Activated T-cell treated with anti-CD3 and anti-CD28 coated beads, Interleukin-2, amount 50 U/mL, for 1 hour (primary cell): ENCODE data around the gene HPS4.

ENCODE experiments used
- DNase-seq: peaks from one replicate; pipeline ENCODE4 v3.0.0-alpha.2; 2020

Gene HPS4

GRCh38 chr22:26406118-26406517 lies 77.5 kb downstream of the HPS4 start:
- DNase-seq, result no peak

- DNase-seq, result no peak
These were observed 78.6 kb downstream of the HPS4 start for GRCh38 chr22:26404851-26405421.

- no peak for DNase-seq
These were observed 81.9 kb downstream of the HPS4 start for GRCh38 chr22:26401726-26402125.
